Lower leg skin (tissue), 3 donors: ENCODE measurements around the gene TERT.

ENCODE experiments used
- CTCF ChIP-seq, 3 donors: fragments of 450-650 bp; IDR thresholded peaks; one replicate each; pipeline ENCODE4 v1.5.1; 2016; ENCODE audit warnings: antibody characterized with exemption in 3 of 3, mild to moderate bottlenecking in 3 of 3, moderate library complexity in 2 of 3
- POLR2A ChIP-seq, 2 donors: fragments of 450-650 bp; IDR thresholded peaks; one replicate each; pipeline ENCODE4 v1.6.1; 2016 to 2017; ENCODE audit warnings: antibody characterized with exemption in 2 of 2, mild to moderate bottlenecking in 1 of 2, moderate library complexity in 1 of 2

- TF ChIP-seq POLR2A (IDR thresholded peaks at IDR 0.05) (no peak), CTCF (IDR thresholded peaks at IDR 0.05) (no peak)
Observed at GRCh38 chr5:1264211-1264610, 30.7 kb downstream of the TERT start.
